K562 (cell line): ENCODE data around the gene ZCWPW1. TPM values are rescaled to one million over a fixed set of nuclear protein-coding genes. Genes with fewer than 3 reads are reported as not detected.

ENCODE experiments used
- ATAC-seq: fragments of 200-7000 bp; cut with Tn5 transposase; 3 replicates; pipeline ENCODE4 v1.9.1; 2020; ENCODE audit warnings: moderate library complexity
- BruUV-seq: library from RNA; stranded (reverse); fragments of 400-500 nt; replicated peaks from 2 replicates; lab custom pipeline; 2021; lab: Mats Ljungman, UMichigan
- CTCF ChIA-PET: fragments of 300-600 bp; formaldehyde crosslinking; extraction: SDS; loops from one replicate; lab custom pipeline; 2021; ENCODE audit warnings: low intra/inter-chr PET ratio; lab: Yijun Ruan, JAX
- POLR2A ChIA-PET: fragments of 300-600, 350-650 bp; sonication (Branson Sonifier 250); formaldehyde crosslinking; extraction: SDS; loops from one replicate; lab custom pipeline; 2021; ENCODE audit warnings: antibody characterized with exemption, inconsistent platforms; lab: Yijun Ruan, JAX
- DNase-seq, 4 experiments: peaks; one replicate each; pipeline versions ENCODE4 v3.0.0 to v3.0.0-alpha.2; 2011 to 2018; ENCODE audit warnings: low spot score in 3 of 4, mixed read lengths in 3 of 4; ENCODE audit errors: extremely low read depth in 1 of 4
- FAIRE-seq: peaks from 2 replicates; lab custom pipeline; 2011; peaks lifted over from hg19 to GRCh38; lab: Jason Lieb, UNC
- H2AFZ ChIP-seq: 2 replicates; pipeline ENCODE4 v1.6.0; 2011; ENCODE audit warnings: low read depth, low read length, control low read depth, inconsistent platforms
- H3K27ac ChIP-seq: fragments of 200-600 bp; 3 replicates; pipeline ENCODE4 v1.8.0; 2011; ENCODE audit warnings: low read depth, mild to moderate bottlenecking, control low read depth, inconsistent platforms, low read length, moderate library complexity, mixed read lengths; ENCODE audit errors: extremely low read depth
- H3K27me3 ChIP-seq, 2 experiments: fragments of 300-600 bp in 1 of 2; 2 replicates in 1 of 2; 3 replicates in 1 of 2; pipeline versions ENCODE4 v1.6.0 to v1.8.0; 2011; ENCODE audit warnings: inconsistent platforms in 2 of 2, low read length in 2 of 2, mild to moderate bottlenecking in 1 of 2, mixed read lengths in 1 of 2, moderate library complexity in 1 of 2; ENCODE audit not compliant: control insufficient read depth in 2 of 2, insufficient read depth in 2 of 2
- H3K36me3 ChIP-seq: fragments of 300-600 bp; 3 replicates; pipeline ENCODE4 v1.8.0; 2011; ENCODE audit warnings: mild to moderate bottlenecking, low read length, inconsistent platforms; ENCODE audit not compliant: control insufficient read depth, insufficient read depth
- H3K4me1 ChIP-seq, 2 experiments: fragments of 200-600 bp in 1 of 2; replicated peaks in 1 of 2; 2 replicates in 1 of 2; 3 replicates in 1 of 2; pipeline versions ENCODE4 v1.5.1 to v1.8.0; 2011; ENCODE audit warnings: inconsistent platforms in 2 of 2, low read length in 2 of 2, mild to moderate bottlenecking in 1 of 2, mixed read lengths in 1 of 2, moderate library complexity in 1 of 2; ENCODE audit not compliant: control insufficient read depth in 2 of 2, insufficient read depth in 2 of 2
- H3K4me2 ChIP-seq: 2 replicates; pipeline ENCODE4 v1.6.1; 2011; ENCODE audit warnings: low read length, control low read depth, inconsistent platforms, mixed read lengths; ENCODE audit not compliant: insufficient read depth
- H3K4me3 ChIP-seq: fragments of 200-600 bp; sonication (generic), shearing (Covaris generic); 2 replicates; pipeline ENCODE4 v1.5.1; 2016; ENCODE audit warnings: control low read depth, inconsistent platforms
- H3K79me2 ChIP-seq: fragments of 200-600 bp; 3 replicates; pipeline ENCODE4 v1.8.0; 2011; ENCODE audit warnings: low read length, inconsistent platforms; ENCODE audit not compliant: control insufficient read depth, insufficient read depth
- H3K9ac ChIP-seq, 2 experiments: 2 replicates each; pipeline versions ENCODE4 v1.6.0 to v1.6.1; 2011; ENCODE audit warnings: low read depth in 2 of 2, low read length in 2 of 2, control low read depth in 1 of 2, inconsistent platforms in 1 of 2, mild to moderate bottlenecking in 1 of 2, mixed read lengths in 1 of 2; ENCODE audit not compliant: insufficient read depth in 1 of 2
- H3K9me1 ChIP-seq: one replicate; pipeline ENCODE4 v1.6.0; 2011; ENCODE audit warnings: inconsistent platforms, mild to moderate bottlenecking, low read length, moderate library complexity; ENCODE audit not compliant: control insufficient read depth, insufficient read depth
- H3K9me3 ChIP-seq: replicated peaks from 2 replicates; pipeline ENCODE4 v1.5.1; 2011; ENCODE audit warnings: low read depth, low read length, inconsistent platforms; ENCODE audit not compliant: control insufficient read depth, insufficient read depth
- H4K20me1 ChIP-seq: replicated peaks from 2 replicates; pipeline ENCODE4 v1.6.1; 2011; ENCODE audit warnings: low read length, inconsistent platforms, mixed read lengths; ENCODE audit not compliant: control insufficient read depth, insufficient read depth
- POLR2G ChIP-seq: fragments of 200-400 bp; formaldehyde crosslinking; IDR thresholded peaks from 2 replicates; pipeline ENCODE4 v1.6.1; 2017; ENCODE audit warnings: low read depth, mild to moderate bottlenecking, antibody characterized with exemption, low read length, moderate library complexity
- RBFOX2 ChIP-seq: fragments of 200-400 bp; formaldehyde crosslinking; IDR thresholded peaks from 2 replicates; pipeline ENCODE4 v1.6.1; 2017; ENCODE audit warnings: low read depth, mild to moderate bottlenecking, low read length, moderate library complexity
- SRSF9 ChIP-seq: fragments of 200-400 bp; formaldehyde crosslinking; IDR thresholded peaks from 2 replicates; pipeline ENCODE4 v1.6.1; 2017; ENCODE audit warnings: low read depth, low read length, borderline replicate concordance
- ZNF830 ChIP-seq: fragments of 250-450 bp; sonication (Bioruptor Pico); IDR thresholded peaks from 2 replicates; pipeline ENCODE4 v1.5.0; 2021; ENCODE audit warnings: mild to moderate bottlenecking
- WGBS: fragments of 100-300 bp; shearing (Covaris generic); methylation state at CpG from one replicate; pipeline ENCODE4 v1.1.6; 2016; ENCODE audit warnings: low coverage, mixed read lengths; ENCODE audit not compliant: insufficient coverage; ENCODE audit errors: missing lambda C conversion rate; 5-methylcytosine and 5-hydroxymethylcytosine counted together
- in situ Hi-C: fragments of 300-500 bp; cut with MboI; formaldehyde crosslinking; loops from 4 replicates; pipeline ENCODE4 v1.15.0; 2018; ENCODE audit warnings: inconsistent platforms, mixed read lengths
- intact Hi-C: fragments of 100-400 bp; cut with micrococcal nuclease; formaldehyde crosslinking; loops from 2 replicates; pipeline ENCODE4 v1.14.2; 2022
- polyA plus RNA-seq, 8 experiments: library from polyadenylated mRNA; depleted of rRNA in 4 of 8; stranded (reverse) in 5 of 8; unstranded in 3 of 8; fragments of >200 nt; fragmentation: Nextera tagmentation in 2 of 8; fragmentation: Illumina TruSeq in 1 of 8; extraction: Ambion mirVana in 2 of 8; extraction: Trizol in 1 of 8; gene quantifications; 2 replicates each; pipeline versions ENCODE4 v1.2.1 to v1.2.3, GENCODE V29; 2011 to 2014; ENCODE audit warnings: inconsistent platforms in 1 of 8, missing spikeins in 1 of 8
- total RNA-seq, 7 experiments: library from RNA; depleted of rRNA in 6 of 7; stranded (reverse); fragments of >200 nt in 6 of 7; fragmentation: Illumina TruSeq in 2 of 7; extraction: Trizol in 2 of 7; gene quantifications; 2 replicates each; pipeline versions ENCODE4 v1.2.1 to v1.2.3, GENCODE V29; 2011 to 2021; ENCODE audit warnings: low replicate concordance in 1 of 7

Gene ZCWPW1
- total and polyA plus RNA-seq, 9 of the 15 experiments (the other 6 are each of a cell fraction or from before 2014, with no cell fraction given), result 0.18 to 1.7 (median 1.2) TPM

DNA sequence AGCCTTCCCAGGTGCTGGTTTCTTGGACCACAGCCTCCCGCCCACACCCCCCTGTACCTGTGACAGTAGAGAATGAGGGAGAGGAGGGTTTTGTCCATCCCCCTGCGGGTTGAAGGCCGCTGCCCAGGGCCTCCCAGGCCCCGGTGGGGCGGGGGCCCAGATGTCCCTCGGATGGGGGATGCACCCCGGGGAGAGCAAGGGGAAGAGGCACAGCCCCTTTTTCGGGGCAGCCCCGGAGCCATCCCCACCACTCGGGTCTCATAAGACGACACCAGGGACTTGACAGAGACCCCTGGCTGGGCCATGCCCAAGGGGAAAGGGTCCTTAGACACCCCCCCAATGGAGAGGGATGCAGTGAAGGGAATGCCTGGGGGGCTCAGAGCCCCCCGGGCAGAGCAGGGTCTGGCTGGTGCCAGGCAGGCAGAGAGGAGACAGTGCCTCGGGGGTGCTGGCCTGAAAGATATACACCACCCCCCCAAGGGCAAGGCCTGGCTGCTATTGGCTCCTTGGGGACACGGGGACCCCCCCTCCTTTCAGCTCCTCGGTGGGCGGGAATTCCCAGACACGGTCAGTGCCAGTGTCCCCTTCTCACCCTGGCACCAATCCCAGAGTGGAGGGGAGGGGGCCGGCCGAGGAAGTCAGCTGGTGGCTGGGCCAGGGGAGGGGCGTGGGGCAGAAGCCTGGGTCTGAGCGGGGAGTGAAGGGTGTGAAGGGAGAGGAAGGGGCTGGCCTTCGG, 39.3 kb upstream of the ZCWPW1 start:
- DNase-seq (peak in 2 of 4 experiments; percentile 22 to 24), ATAC-seq (no peak), FAIRE-seq (no peak)
- H3K27ac ChIP-seq, result no peak overlapping the region
- peaks cover 2% of the 10 kb centered on the region for H3K9me1 ChIP-seq
- H3K4me2 ChIP-seq, result no peak overlapping the region
- TF ChIP-seq RBFOX2, result peak; percentile 44
- no peak for TF ChIP-seq ZNF830 (CRISPR knock-in tag)
- TF ChIP-seq POLR2G, result peak; percentile 60
- TF ChIP-seq SRSF9, result no peak
- BruUV-seq, result no TSS peak
- H3K4me1 ChIP-seq, result peaks cover 5 to 35% of the 10 kb centered on the region in 2 experiments
- peaks cover 8% of the 10 kb centered on the region for H4K20me1 ChIP-seq
- no peaks in the 10 kb centered on the region for H3K27me3 ChIP-seq
- in situ Hi-C loops (loop anchor here (25.0 kb wide), 1 partner anchor 94 kb away; the partner anchor contains the start of gene SAP25), intact Hi-C loops (loop anchor here (5.0 kb wide), 1 partner anchor 384 kb away; the partner anchor contains the start of gene SLC12A9)
- ChIA-PET CTCF (interaction anchor here (1.1 to 3.4 kb wide), 3 partner anchors 15 to 92 kb away, joined by 3 to 26 read pairs (median 10); no protein-coding TSS in a partner anchor), POLR2A (interaction anchor here (0.6 to 2.2 kb wide), 2 partner anchors 118 to 119 kb away, joined by 4 to 7 read pairs; partner anchors contain the start of genes FBXO24 and LRCH4)
- no peaks in the 10 kb centered on the region for H3K9me3 ChIP-seq
- H3K36me3 ChIP-seq, result peaks cover 49% of the 10 kb centered on the region; the same call in 2 of the 3 replicates
- H2AFZ ChIP-seq, result no peak overlapping the region
- WGBS, result 87% methylated on average over 14 of the region's 22 CpGs
- H3K4me3 ChIP-seq, result no peak overlapping the region
- no peak overlapping the region for H3K9ac ChIP-seq
- peaks cover 5% of the 10 kb centered on the region; the same call in 1 of the 3 replicates for H3K79me2 ChIP-seq
